PC-9 (cell line): Measurements from ENCODE around the gene MXRA5. TPM values are rescaled to one million over a fixed set of nuclear protein-coding genes. Genes with fewer than 3 reads are reported as not detected.

ENCODE experiments used
- BruUV-seq: library from RNA; stranded (reverse); fragments of 400-500 nt; replicated peaks from 2 replicates; lab custom pipeline; 2021; lab: Mats Ljungman, UMichigan
- CTCF ChIA-PET: fragments of 300-600 bp; sonication (Branson Sonifier 250); formaldehyde crosslinking; loops from one replicate; lab custom pipeline; 2022; ENCODE audit warnings: antibody characterized with exemption; lab: Charles Lee
- POLR2A ChIA-PET: fragments of 300-600 bp; sonication (Branson Sonifier 250); formaldehyde crosslinking; loops from one replicate; lab custom pipeline; 2022; ENCODE audit warnings: antibody characterized with exemption; ENCODE audit not compliant: unreplicated experiment; lab: Charles Lee
- DNase-seq, 2 experiments: peaks; one replicate each; pipeline versions ENCODE4 v3.0.0 to v3.0.0-alpha.2; 2015 to 2022; ENCODE audit warnings: mixed read lengths in 1 of 2
- H2AFZ ChIP-seq: fragments of 200-600 bp; sonication (generic); 2 replicates; pipeline ENCODE4 v1.8.1; 2017; ENCODE audit warnings: antibody characterized with exemption
- H3F3A ChIP-seq: fragments of 200-600 bp; sonication (generic); 2 replicates; pipeline ENCODE4 v1.8.1; 2017; ENCODE audit warnings: antibody characterized with exemption, mild to moderate bottlenecking, low read depth; ENCODE audit not compliant: insufficient read depth
- H3K27ac ChIP-seq: fragments of 200-600 bp; sonication (generic); 2 replicates; pipeline ENCODE4 v1.6.1; 2016; ENCODE audit warnings: mixed run types
- H3K27me3 ChIP-seq: fragments of 200-600 bp; sonication (generic); 2 replicates; pipeline ENCODE4 v1.6.1; 2016; ENCODE audit warnings: low read depth, mixed run types; ENCODE audit not compliant: insufficient read depth
- H3K36me3 ChIP-seq: fragments of 200-600 bp; sonication (generic); 2 replicates; pipeline ENCODE4 v1.6.1; 2016; ENCODE audit warnings: low read depth, mixed run types
- H3K4me1 ChIP-seq: fragments of 200-600 bp; sonication (generic); replicated peaks from 2 replicates; pipeline ENCODE4 v1.6.1; 2016; ENCODE audit warnings: mixed run types; ENCODE audit not compliant: insufficient read depth
- H3K4me2 ChIP-seq: fragments of 200-600 bp; sonication (generic); 2 replicates; pipeline ENCODE4 v1.6.1; 2017; ENCODE audit warnings: mixed run types
- H3K4me3 ChIP-seq: fragments of 200-600 bp; sonication (generic); 2 replicates; pipeline ENCODE4 v1.6.1; 2016; ENCODE audit warnings: mixed run types
- H3K79me2 ChIP-seq: fragments of 200-600 bp; sonication (generic); 2 replicates; pipeline ENCODE4 v1.6.1; 2017; ENCODE audit warnings: low read depth, mixed run types
- H3K9me2 ChIP-seq: fragments of 200-600 bp; sonication (generic); 2 replicates; pipeline ENCODE4 v1.8.1; 2017; ENCODE audit warnings: mild to moderate bottlenecking; ENCODE audit not compliant: insufficient read depth
- H3K9me3 ChIP-seq: fragments of 200-600 bp; sonication (generic); 2 replicates; pipeline ENCODE4 v1.8.1; 2016; ENCODE audit warnings: low read depth; ENCODE audit not compliant: insufficient read depth
- H4K20me1 ChIP-seq: fragments of 200-600 bp; sonication (generic); 2 replicates; pipeline ENCODE4 v1.8.1; 2017; ENCODE audit not compliant: insufficient read depth
- CTCF ChIP-seq: fragments of 200-600 bp; sonication (generic); conservative IDR thresholded peaks from 2 replicates; pipeline ENCODE4 v1.6.1; 2017; ENCODE audit warnings: mixed run types, antibody characterized with exemption, mild to moderate bottlenecking, moderate library complexity
- EZH2 ChIP-seq: fragments of 200-600 bp; sonication (generic); IDR thresholded peaks from 2 replicates; pipeline ENCODE4 v1.8.0; 2017; ENCODE audit warnings: antibody characterized with exemption, low read depth
- intact Hi-C: fragments of 100-400 bp; cut with micrococcal nuclease; formaldehyde crosslinking; loops from one replicate; pipeline ENCODE4 v1.10.0; 2022; ENCODE audit not compliant: unreplicated experiment
- total RNA-seq: library from RNA; stranded (reverse); gene quantifications from 2 replicates; pipeline ENCODE4 v1.2.3, GENCODE V29; 2021

MXRA5 gene
- total RNA-seq, 1 experiment from 2014 or later, result not detected

- Histone ChIP-seq H3K36me3 (no peaks in the 10 kb centered on the region), H3K79me2 (no peaks in the 10 kb centered on the region), H3K9me3 (no peaks in the 10 kb centered on the region), H3K4me1 (no peaks in the 10 kb centered on the region), H3K4me2 (no peak overlapping the region), H3K9me2 (no peaks in the 10 kb centered on the region), H3K4me3 (no peak overlapping the region), H3K27me3 (no peaks in the 10 kb centered on the region), H4K20me1 (no peaks in the 10 kb centered on the region), H2AFZ (no peak overlapping the region), H3K27ac (no peak overlapping the region), H3F3A (no peaks in the 10 kb centered on the region)
- DNase-seq, result no peak
- POLR2A ChIA-PET, result no interaction called here
- no TSS peak for BruUV-seq
- intact Hi-C loops, result no loop called here
- TF ChIP-seq EZH2 (no peak), CTCF (no peak)
- CTCF ChIA-PET, result no interaction called here
These were observed 77.6 kb downstream of the MXRA5 start for GRCh38 chrX:3268829-3269228.

- Histone ChIP-seq H3K9me3 (no peaks in the 10 kb centered on the region), H2AFZ (no peak overlapping the region), H3K27ac (no peak overlapping the region), H3K4me2 (no peak overlapping the region), H3F3A (no peaks in the 10 kb centered on the region), H3K4me3 (no peak overlapping the region), H4K20me1 (no peaks in the 10 kb centered on the region), H3K4me1 (no peaks in the 10 kb centered on the region), H3K36me3 (no peaks in the 10 kb centered on the region), H3K9me2 (no peaks in the 10 kb centered on the region), H3K79me2 (no peaks in the 10 kb centered on the region), H3K27me3 (no peaks in the 10 kb centered on the region)
- TF ChIP-seq CTCF (no peak), EZH2 (no peak)
- POLR2A ChIA-PET, result no interaction called here
- no TSS peak for BruUV-seq
- no peak for DNase-seq
- CTCF ChIA-PET, result no interaction called here
- intact Hi-C loops, result no loop called here
These were observed 82.7 kb downstream of the MXRA5 start for GRCh38 chrX:3263681-3264126.

DNA sequence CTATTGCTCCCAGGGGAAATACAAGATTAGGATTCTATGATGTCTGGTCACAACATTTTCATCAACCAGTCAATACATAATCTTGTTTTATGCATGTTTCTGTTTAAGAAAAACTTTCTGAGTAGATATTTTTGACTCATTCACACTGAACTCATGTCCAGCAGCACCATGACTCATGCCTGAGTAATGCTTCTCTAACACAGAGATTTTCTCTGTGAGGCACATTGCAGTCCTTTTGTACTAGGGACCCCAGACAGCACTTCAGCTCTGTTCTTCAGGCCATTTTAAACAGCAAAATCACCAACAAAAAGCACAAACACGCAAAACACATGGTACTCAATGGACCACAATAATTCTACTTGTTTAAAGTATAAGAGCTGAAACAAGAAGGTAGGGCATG lies 83.6 kb downstream of the MXRA5 start:
- Histone ChIP-seq H4K20me1 (no peaks in the 10 kb centered on the region), H3K9me2 (no peaks in the 10 kb centered on the region), H3K79me2 (no peaks in the 10 kb centered on the region), H3K4me2 (no peak overlapping the region), H3K27ac (no peak overlapping the region), H3K4me1 (no peaks in the 10 kb centered on the region), H3K36me3 (no peaks in the 10 kb centered on the region), H3K4me3 (no peak overlapping the region), H2AFZ (no peak overlapping the region), H3F3A (no peaks in the 10 kb centered on the region), H3K27me3 (peaks cover 4% of the 10 kb centered on the region; the same call in 1 of the 2 replicates), H3K9me3 (no peaks in the 10 kb centered on the region)
- intact Hi-C loops, result no loop called here
- BruUV-seq, result no TSS peak
- ChIA-PET CTCF (no interaction called here), POLR2A (no interaction called here)
- no peak for TF ChIP-seq CTCF
- TF ChIP-seq EZH2, result no peak
- DNase-seq, result no peak
